ENCODE data around the gene CRPPA.
A peak's percentile ranks its signal among the peaks of the same experiment; 100 is the strongest.

Gene CRPPA

DNA sequence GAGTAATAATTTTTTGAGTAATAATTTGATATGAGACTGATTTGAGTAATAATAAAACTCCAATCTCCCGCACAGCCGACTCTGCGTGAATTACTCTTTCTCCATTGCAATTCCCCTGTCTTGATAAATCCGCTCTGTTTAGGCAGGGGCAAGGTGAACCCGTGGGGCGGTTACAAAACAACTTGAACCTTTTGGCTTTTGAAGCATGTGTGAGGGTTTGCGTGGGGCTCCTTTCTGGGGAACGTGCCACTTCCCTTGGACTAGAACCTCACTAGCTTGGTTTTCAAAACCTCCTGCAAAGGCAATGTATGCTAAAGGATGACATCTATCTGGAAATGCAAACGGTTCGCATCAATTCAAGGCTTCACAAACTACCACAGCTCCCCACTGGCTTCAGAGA is 1.5 kb downstream of the CRPPA start:
- Histone ChIP-seq H3K4me1 (ENCODE audit: insufficient read depth, low read length, poor library complexity, severe bottlenecking) (peaks cover 10% of the 10 kb centered on the region), H3K4me2 (ENCODE audit: low read depth, low read length, poor library complexity, severe bottlenecking) (peak overlapping the region; percentile 61), H3F3A (ENCODE audit: low read depth) (no peaks in the 10 kb centered on the region), H4K20me1 (ENCODE audit: insufficient read depth, low read length, poor library complexity, severe bottlenecking) (no peaks in the 10 kb centered on the region), H3K9ac (ENCODE audit: low read depth, low read length, poor library complexity, severe bottlenecking) (peak overlapping the region; percentile 85), H3K9me3 (ENCODE audit: insufficient read depth, low read depth, low read length) (0 out of 2 replicates have a peak, but pooled peaks cover 2% of the 10 kb centered on the region), H3K27me3 (ENCODE audit: insufficient read depth, low read length, poor library complexity, severe bottlenecking) (no peaks in the 10 kb centered on the region), H3K79me2 (ENCODE audit: insufficient read depth, low read length) (no peaks in the 10 kb centered on the region), H2AFZ (ENCODE audit: low read length) (peak overlapping the region; percentile 83; the same call in 1 of the 2 replicates), H3K36me3 (ENCODE audit: insufficient read depth, low read length) (no peaks in the 10 kb centered on the region), H3K9me2 (replicated peaks; ENCODE audit: low read depth, low read length) (no peaks in the 10 kb centered on the region), H3K4me3 (ENCODE audit: low read length, poor library complexity, severe bottlenecking) (peak overlapping the region; percentile 76)
- TF ChIP-seq CTCF (conservative IDR thresholded peaks at IDR 0.05; ENCODE audit: low read length) (no peak), EZH2phosphoT487 (IDR thresholded peaks at IDR 0.05; ENCODE audit: borderline replicate concordance) (no peak)

DNA sequence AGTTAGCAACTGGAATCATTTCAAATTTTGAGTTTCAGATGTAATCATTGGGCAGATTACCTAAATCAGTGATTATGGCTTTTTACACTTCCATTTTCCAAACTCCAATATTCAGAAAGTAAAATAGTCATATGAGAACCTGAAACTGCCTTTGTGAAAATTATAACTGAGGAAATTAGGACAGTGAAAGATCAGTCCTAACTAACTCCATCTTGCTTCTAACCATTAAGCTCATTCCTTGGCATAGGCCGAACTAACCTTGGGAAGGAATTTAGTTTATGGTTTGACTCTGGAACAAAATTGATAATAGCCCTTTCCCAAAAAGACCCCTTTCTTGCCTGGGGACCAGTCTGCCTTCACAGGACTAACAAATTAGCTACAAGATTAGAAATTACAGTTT is 2.2 kb downstream of the CRPPA start:
- Histone ChIP-seq H3K9ac (ENCODE audit: low read depth, low read length, poor library complexity, severe bottlenecking) (no peak overlapping the region), H3K9me2 (replicated peaks; ENCODE audit: low read depth, low read length) (no peaks in the 10 kb centered on the region), H4K20me1 (ENCODE audit: insufficient read depth, low read length, poor library complexity, severe bottlenecking) (no peaks in the 10 kb centered on the region), H2AFZ (ENCODE audit: low read length) (no peak overlapping the region), H3F3A (ENCODE audit: low read depth) (no peaks in the 10 kb centered on the region), H3K4me2 (ENCODE audit: low read depth, low read length, poor library complexity, severe bottlenecking) (no peak overlapping the region), H3K79me2 (ENCODE audit: insufficient read depth, low read length) (no peaks in the 10 kb centered on the region), H3K36me3 (ENCODE audit: insufficient read depth, low read length) (no peaks in the 10 kb centered on the region), H3K4me1 (ENCODE audit: insufficient read depth, low read length, poor library complexity, severe bottlenecking) (peaks cover 10% of the 10 kb centered on the region), H3K9me3 (ENCODE audit: insufficient read depth, low read depth, low read length) (0 out of 2 replicates have a peak, but pooled peaks cover 2% of the 10 kb centered on the region), H3K4me3 (ENCODE audit: low read length, poor library complexity, severe bottlenecking) (no peak overlapping the region), H3K27me3 (ENCODE audit: insufficient read depth, low read length, poor library complexity, severe bottlenecking) (no peaks in the 10 kb centered on the region)
- TF ChIP-seq CTCF (conservative IDR thresholded peaks at IDR 0.05; ENCODE audit: low read length) (no peak), EZH2phosphoT487 (IDR thresholded peaks at IDR 0.05; ENCODE audit: borderline replicate concordance) (no peak)

DNA sequence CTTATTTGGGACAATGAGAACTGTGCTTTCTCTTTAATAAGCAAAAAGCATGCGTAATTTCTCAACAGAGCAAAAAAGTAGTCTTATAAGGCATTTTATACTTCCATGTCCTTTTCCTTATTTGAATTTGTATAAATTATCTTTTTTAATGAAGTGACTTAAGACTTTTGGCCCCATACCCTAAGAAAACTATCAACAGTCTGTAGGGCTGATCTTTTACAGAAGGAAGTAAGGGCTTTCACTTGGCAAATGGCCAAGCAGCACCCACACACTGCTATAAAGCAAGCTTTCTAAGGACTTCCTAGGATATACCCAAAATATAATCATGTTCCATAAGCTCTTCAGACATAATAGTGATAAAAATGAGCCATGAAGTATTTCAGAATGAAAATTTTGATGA is 3.4 kb downstream of the CRPPA start:
- H4K20me1 ChIP-seq (ENCODE audit: insufficient read depth, low read length, poor library complexity, severe bottlenecking): no peaks in the 10 kb centered on the region
- H3K4me2 ChIP-seq (ENCODE audit: low read depth, low read length, poor library complexity, severe bottlenecking): no peak overlapping the region
- no peaks in the 10 kb centered on the region for H3K9me2 ChIP-seq (replicated peaks; ENCODE audit: low read depth, low read length)
- peaks cover 10% of the 10 kb centered on the region for H3K4me1 ChIP-seq (ENCODE audit: insufficient read depth, low read length, poor library complexity, severe bottlenecking)
- H3K79me2 ChIP-seq (ENCODE audit: insufficient read depth, low read length): no peaks in the 10 kb centered on the region
- no peak for TF ChIP-seq EZH2phosphoT487 (IDR thresholded peaks at IDR 0.05; ENCODE audit: borderline replicate concordance)
- no peak for TF ChIP-seq CTCF (conservative IDR thresholded peaks at IDR 0.05; ENCODE audit: low read length)
- no peaks in the 10 kb centered on the region for H3K27me3 ChIP-seq (ENCODE audit: insufficient read depth, low read length, poor library complexity, severe bottlenecking)
- 0 out of 2 replicates have a peak, but pooled peaks cover 2% of the 10 kb centered on the region for H3K9me3 ChIP-seq (ENCODE audit: insufficient read depth, low read depth, low read length)
- H3K9ac ChIP-seq (ENCODE audit: low read depth, low read length, poor library complexity, severe bottlenecking): no peak overlapping the region
- no peaks in the 10 kb centered on the region for H3F3A ChIP-seq (ENCODE audit: low read depth)
- H2AFZ ChIP-seq (ENCODE audit: low read length): no peak overlapping the region
- H3K36me3 ChIP-seq (ENCODE audit: insufficient read depth, low read length): no peaks in the 10 kb centered on the region
- H3K4me3 ChIP-seq (ENCODE audit: low read length, poor library complexity, severe bottlenecking): no peak overlapping the region
